SK-N-SH treated with all-trans-retinoic acid at 6 μM for 48 hours (cell line): ENCODE results near the gene ACSM4.

Experiments used
- BACH2 ChIP-seq: fragments of 250-450 bp; sonication (Bioruptor Pico); IDR thresholded peaks from 2 replicates; pipeline ENCODE4 v1.9.0; 2021; ENCODE audit warnings: mild to moderate bottlenecking, borderline replicate concordance
- OSR1 ChIP-seq: fragments of 250-450 bp; sonication (Bioruptor Pico); IDR thresholded peaks from 2 replicates; pipeline ENCODE4 v1.8.0; 2022; ENCODE audit warnings: moderate library complexity, mild to moderate bottlenecking, inconsistent platforms
- TCF4 ChIP-seq: fragments of 250-450 bp; sonication (Bioruptor Pico); IDR thresholded peaks from 2 replicates; pipeline ENCODE4 v1.8.0; 2021; ENCODE audit warnings: mild to moderate bottlenecking, moderate library complexity, borderline replicate concordance
- TF ChIP-seq, protein P1 (sequence below): fragments of 250-450 bp; sonication (Bioruptor Pico); IDR thresholded peaks from 2 replicates; pipeline ENCODE4 v1.8.0; 2020; ENCODE audit warnings: mild to moderate bottlenecking, moderate library complexity, borderline replicate concordance

- no peak for TF ChIP-seq OSR1
- TF ChIP-seq BACH2 (CRISPR knock-in tag), result no peak
- TF ChIP-seq, protein P1, sequence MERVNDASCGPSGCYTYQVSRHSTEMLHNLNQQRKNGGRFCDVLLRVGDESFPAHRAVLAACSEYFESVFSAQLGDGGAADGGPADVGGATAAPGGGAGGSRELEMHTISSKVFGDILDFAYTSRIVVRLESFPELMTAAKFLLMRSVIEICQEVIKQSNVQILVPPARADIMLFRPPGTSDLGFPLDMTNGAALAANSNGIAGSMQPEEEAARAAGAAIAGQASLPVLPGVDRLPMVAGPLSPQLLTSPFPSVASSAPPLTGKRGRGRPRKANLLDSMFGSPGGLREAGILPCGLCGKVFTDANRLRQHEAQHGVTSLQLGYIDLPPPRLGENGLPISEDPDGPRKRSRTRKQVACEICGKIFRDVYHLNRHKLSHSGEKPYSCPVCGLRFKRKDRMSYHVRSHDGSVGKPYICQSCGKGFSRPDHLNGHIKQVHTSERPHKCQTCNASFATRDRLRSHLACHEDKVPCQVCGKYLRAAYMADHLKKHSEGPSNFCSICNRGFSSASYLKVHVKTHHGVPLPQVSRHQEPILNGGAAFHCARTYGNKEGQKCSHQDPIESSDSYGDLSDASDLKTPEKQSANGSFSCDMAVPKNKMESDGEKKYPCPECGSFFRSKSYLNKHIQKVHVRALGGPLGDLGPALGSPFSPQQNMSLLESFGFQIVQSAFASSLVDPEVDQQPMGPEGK (CRISPR knock-in tag), result no peak
- no peak for TF ChIP-seq TCF4 (CRISPR knock-in tag)
Observed at GRCh38 chr12:7354529-7354928, 50.7 kb downstream of the ACSM4 start.
